Kidney epithelial cell (primary cell): ENCODE data around the gene SLC2A14. TPM values are rescaled to one million over a fixed set of nuclear protein-coding genes. Genes with fewer than 3 reads are reported as not detected.
"Not testable (repeated sequence)": the region's sequence is repeated elsewhere in the genome, so short reads cannot be mapped to it uniquely, and the experiment has no call there.

Experiments used
- DNase-seq: peaks from one replicate; pipeline ENCODE4 v3.0.0-alpha.2; 2010; ENCODE audit warnings: low read depth
- H3K27me3 ChIP-seq: 2 replicates; pipeline ENCODE4 v1.6.0; 2011; ENCODE audit warnings: low read length; ENCODE audit not compliant: control insufficient read depth, insufficient read depth
- H3K36me3 ChIP-seq: 2 replicates; pipeline ENCODE4 v1.5.1; 2011; ENCODE audit warnings: low read length; ENCODE audit not compliant: control insufficient read depth, insufficient read depth
- H3K4me3 ChIP-seq: 2 replicates; pipeline ENCODE4 v1.5.1; 2011; ENCODE audit warnings: low read depth, mild to moderate bottlenecking, control low read depth, low read length
- total RNA-seq: library from RNA; depleted of rRNA; stranded (reverse); fragments of >200 nt; gene quantifications from 2 replicates; pipeline ENCODE4 v1.2.3, GENCODE V29; 2015
- TF ChIP-seq, protein P1 (sequence below): IDR thresholded peaks from 2 replicates; pipeline ENCODE4 v1.5.1; 2011; ENCODE audit warnings: mild to moderate bottlenecking, moderate library complexity, low read length, control low read depth, inconsistent platforms; ENCODE audit not compliant: insufficient read depth, poor library complexity, severe bottlenecking

The SLC2A14 gene
- total RNA-seq, 1 donor from 2014 or later = not detected

DNA sequence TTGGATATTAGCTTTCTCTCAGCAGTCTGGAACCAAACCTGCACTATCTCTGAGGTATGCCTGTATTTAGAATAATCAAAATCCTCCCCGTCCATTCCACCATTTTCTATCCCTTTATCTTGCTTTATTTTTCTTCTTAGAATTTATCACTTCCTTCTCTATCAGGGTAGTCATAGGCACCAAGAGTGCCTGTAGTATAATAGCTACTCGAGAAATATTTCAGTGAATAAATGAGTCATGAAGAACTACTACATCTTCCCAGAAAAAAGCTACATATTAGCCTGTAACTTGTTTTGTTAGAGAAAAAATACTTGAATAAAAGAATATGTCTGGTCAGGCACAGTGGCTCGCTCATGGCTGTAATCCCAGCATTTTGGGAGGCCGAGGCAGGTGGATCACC, 4.3 kb downstream of the SLC2A14 start:
- no peaks in the 10 kb centered on the region for H3K36me3 ChIP-seq
- DNase-seq = no peak

DNA sequence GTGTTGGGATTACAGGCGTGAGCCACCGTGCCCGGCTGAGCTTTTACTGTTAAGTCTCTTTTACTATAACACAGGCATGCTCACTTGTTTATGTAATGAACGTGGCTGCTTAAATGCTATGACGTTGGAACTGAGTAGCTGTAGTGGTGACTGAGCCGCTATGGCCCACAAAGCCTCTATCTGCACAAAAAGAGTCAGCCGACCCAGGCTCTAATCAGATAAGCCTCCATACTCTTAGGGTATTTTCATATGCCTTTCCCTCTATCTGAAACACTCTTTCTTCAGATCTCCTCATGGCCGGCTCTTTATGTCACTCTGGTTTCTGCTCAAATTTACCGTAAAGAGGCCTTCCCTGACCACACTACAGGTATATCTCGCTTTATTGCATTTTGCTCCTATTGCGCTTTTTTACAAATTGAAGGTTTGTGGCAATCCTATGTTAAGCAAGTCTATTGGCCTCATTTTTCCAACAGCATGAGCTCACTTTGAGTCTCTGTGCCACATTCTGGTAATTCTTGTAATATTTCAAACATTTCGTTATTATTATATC, 8.0 kb downstream of the SLC2A14 start:
- Histone ChIP-seq H3K36me3 (no peaks in the 10 kb centered on the region), H3K4me3 (no peak overlapping the region), H3K27me3 (no peaks in the 10 kb centered on the region)
- TF ChIP-seq, protein P1, sequence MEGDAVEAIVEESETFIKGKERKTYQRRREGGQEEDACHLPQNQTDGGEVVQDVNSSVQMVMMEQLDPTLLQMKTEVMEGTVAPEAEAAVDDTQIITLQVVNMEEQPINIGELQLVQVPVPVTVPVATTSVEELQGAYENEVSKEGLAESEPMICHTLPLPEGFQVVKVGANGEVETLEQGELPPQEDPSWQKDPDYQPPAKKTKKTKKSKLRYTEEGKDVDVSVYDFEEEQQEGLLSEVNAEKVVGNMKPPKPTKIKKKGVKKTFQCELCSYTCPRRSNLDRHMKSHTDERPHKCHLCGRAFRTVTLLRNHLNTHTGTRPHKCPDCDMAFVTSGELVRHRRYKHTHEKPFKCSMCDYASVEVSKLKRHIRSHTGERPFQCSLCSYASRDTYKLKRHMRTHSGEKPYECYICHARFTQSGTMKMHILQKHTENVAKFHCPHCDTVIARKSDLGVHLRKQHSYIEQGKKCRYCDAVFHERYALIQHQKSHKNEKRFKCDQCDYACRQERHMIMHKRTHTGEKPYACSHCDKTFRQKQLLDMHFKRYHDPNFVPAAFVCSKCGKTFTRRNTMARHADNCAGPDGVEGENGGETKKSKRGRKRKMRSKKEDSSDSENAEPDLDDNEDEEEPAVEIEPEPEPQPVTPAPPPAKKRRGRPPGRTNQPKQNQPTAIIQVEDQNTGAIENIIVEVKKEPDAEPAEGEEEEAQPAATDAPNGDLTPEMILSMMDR = no peak
- no peak for DNase-seq

More for the DNA sequence above, 4.3 kb downstream of the SLC2A14 start:
- Histone ChIP-seq H3K4me3 (no peak overlapping the region), H3K27me3 (peaks cover 20% of the 10 kb centered on the region)
- TF ChIP-seq, protein P1 = no peak

DNA sequence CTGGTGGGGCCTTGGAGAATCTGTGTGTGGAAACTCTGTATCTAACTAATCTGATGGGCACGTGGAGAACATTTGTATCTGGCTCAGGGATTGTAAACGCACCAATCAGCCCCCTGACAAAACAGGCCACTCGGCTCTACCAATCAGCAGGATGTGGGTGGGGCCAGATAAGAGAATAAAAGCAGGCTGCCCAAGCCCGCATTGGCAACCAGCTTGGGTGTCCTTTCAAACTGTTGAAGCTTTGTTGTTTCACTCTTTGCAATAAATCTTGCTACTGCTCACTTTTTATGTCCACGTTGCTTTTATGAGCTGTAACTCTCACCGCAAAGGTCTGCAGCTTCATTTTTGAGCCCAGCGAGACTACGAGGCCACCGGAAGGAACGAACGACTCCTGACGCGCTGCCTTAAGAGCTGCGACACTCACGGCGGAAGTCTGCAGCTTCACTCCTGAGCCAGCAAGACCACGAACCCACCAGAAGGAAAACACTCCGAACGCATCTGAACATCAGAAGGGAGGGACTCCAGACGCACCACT, 9.8 kb downstream of the SLC2A14 start:
- not testable (repeated sequence) for DNase-seq, H3K27me3 ChIP-seq, H3K36me3 ChIP-seq, H3K4me3 ChIP-seq

DNA sequence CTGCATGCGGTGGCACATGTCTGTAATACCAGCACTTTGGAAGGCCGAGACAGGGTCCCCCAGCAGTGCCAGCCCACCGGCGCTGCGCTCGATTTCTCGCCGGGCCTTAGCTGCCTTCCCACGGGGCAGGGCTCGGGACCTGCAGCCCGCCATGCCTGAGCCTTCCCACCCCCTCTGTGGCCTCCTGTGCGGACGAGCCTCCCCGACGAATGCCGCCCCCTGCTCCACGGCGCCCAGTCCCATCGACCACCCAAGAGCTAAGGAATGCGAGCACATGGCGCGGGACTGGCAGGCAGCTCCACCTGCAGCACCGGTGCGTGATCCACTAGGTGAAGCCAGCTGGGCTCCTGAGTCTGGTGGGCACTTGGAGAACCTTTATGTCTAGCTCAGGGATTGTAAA, 10.4 kb downstream of the SLC2A14 start:
- not testable (repeated sequence) for H3K27me3 ChIP-seq, H3K4me3 ChIP-seq, H3K36me3 ChIP-seq, DNase-seq

DNA sequence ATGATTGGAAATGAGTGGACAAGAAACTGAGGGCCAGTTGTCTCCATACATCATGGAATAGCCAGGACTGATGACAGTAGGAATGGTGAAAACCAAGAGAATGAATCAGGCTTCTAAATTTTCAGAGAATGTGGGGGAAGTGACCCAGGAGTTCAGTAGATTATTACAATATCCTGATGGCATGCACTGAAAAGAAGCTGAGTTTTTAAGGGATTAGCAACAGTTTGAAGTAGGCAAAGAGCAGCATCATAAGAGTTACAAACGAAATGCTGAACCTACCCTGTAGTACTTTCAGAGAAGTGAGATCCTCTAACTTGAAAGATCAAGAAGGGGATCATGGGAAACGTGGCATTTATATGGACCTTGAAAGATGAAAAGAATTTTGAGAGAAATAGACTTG, 13.2 kb downstream of the SLC2A14 start:
- Histone ChIP-seq H3K36me3 (no peaks in the 10 kb centered on the region), H3K4me3 (no peak overlapping the region), H3K27me3 (no peaks in the 10 kb centered on the region)
- TF ChIP-seq, protein P1 = no peak
- DNase-seq = no peak

DNA sequence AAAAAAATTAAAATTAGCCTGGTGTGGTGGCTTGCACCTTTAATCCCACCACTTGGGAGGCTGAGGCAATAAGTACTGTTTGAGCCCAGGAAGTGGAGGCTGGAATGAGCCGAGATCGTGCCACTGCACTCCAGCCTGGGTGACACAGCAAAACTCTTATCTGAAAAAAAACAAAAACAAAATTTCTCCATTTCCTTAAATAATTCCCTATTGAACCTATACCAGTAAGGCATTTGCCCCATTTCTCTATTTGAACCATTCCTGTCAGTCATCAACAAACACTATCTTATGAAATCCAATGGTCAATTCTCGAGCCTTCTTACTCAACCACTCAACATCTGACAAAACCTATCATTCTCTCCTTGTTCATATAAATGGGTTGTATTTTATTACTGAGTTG, 14.7 kb downstream of the SLC2A14 start:
- Histone ChIP-seq H3K4me3 (no peak overlapping the region), H3K27me3 (no peaks in the 10 kb centered on the region), H3K36me3 (no peaks in the 10 kb centered on the region)
- TF ChIP-seq, protein P1 = no peak
- DNase-seq = no peak

DNA sequence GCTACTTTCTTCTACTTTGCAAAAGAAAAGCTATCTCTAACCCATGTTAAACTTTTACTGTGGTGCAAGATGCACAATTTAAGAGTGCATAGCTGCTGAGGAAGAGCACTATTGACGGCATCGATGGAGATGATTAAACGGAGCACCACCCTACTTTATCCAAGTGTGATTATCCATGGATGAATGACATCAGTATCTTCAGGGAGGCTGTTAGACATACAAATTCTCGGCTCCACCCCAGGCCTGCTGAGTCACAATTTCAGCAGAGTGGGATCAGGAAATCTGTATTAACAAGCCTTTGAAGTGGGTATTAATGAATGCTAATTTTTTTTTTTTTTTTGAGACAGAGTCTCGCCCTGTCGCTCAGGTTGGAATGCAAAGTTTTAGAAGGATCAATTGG, 16.2 kb downstream of the SLC2A14 start:
- no peaks in the 10 kb centered on the region for H3K36me3 ChIP-seq
- H3K27me3 ChIP-seq = no peaks in the 10 kb centered on the region
- no peak for DNase-seq
- TF ChIP-seq, protein P1 = no peak
- H3K4me3 ChIP-seq = no peak overlapping the region
